OCI-LY7 (cell line): ENCODE measurements around the gene GRIA1. TPM values are rescaled to one million over a fixed set of nuclear protein-coding genes. Genes with fewer than 3 reads are reported as not detected.

ENCODE experiments used
- BruUV-seq: library from RNA; stranded (reverse); fragments of 400-500 nt; replicated peaks from 2 replicates; lab custom pipeline; 2021; lab: Mats Ljungman, UMichigan
- CTCF ChIA-PET: fragments of 300-600 bp; sonication (Branson Sonifier 250); formaldehyde crosslinking; loops from one replicate; lab custom pipeline; 2022; ENCODE audit warnings: antibody characterized with exemption; ENCODE audit not compliant: unreplicated experiment; lab: Charles Lee
- POLR2A ChIA-PET: fragments of 300-600 bp; sonication (Branson Sonifier 250); formaldehyde crosslinking; loops from one replicate; lab custom pipeline; 2022; ENCODE audit warnings: antibody characterized with exemption; lab: Charles Lee
- DNase-seq: peaks from one replicate; pipeline ENCODE4 v3.0.0-alpha.2; 2015; ENCODE audit warnings: low spot score
- H2AFZ ChIP-seq: fragments of 200-600 bp; sonication (generic), shearing (Covaris generic); 2 replicates; pipeline ENCODE4 v1.6.1; 2014; ENCODE audit warnings: mild to moderate bottlenecking, antibody characterized with exemption, low read length, moderate library complexity
- H3K27ac ChIP-seq: fragments of 200-600 bp; sonication (generic); 2 replicates; pipeline ENCODE4 v1.5.1; 2014; ENCODE audit warnings: mixed run types, low read depth, mild to moderate bottlenecking, moderate library complexity, low read length, inconsistent platforms; ENCODE audit not compliant: poor library complexity, severe bottlenecking
- H3K36me3 ChIP-seq: fragments of 200-600 bp; sonication (generic); 2 replicates; pipeline ENCODE4 v1.6.1; 2014; ENCODE audit warnings: mild to moderate bottlenecking, antibody characterized with exemption, low read length, moderate library complexity, mixed read lengths; ENCODE audit not compliant: insufficient read depth
- H3K4me1 ChIP-seq: fragments of 200-600 bp; sonication (generic); 2 replicates; pipeline ENCODE4 v1.5.1; 2014; ENCODE audit warnings: mild to moderate bottlenecking, low read length; ENCODE audit not compliant: insufficient read depth, poor library complexity, severe bottlenecking
- H3K4me2 ChIP-seq: fragments of 200-600 bp; sonication (generic); 2 replicates; pipeline ENCODE4 v1.6.1; 2014; ENCODE audit warnings: mild to moderate bottlenecking, low read length
- H3K4me3 ChIP-seq: fragments of 200-600 bp; sonication (generic); 2 replicates; pipeline ENCODE4 v1.5.1; 2014; ENCODE audit warnings: mild to moderate bottlenecking, low read depth, low read length; ENCODE audit not compliant: poor library complexity, severe bottlenecking
- H3K79me2 ChIP-seq: fragments of 200-600 bp; sonication (generic); 2 replicates; pipeline ENCODE4 v1.6.1; 2016; ENCODE audit warnings: low read depth, mild to moderate bottlenecking, low read length, moderate library complexity, mixed read lengths; ENCODE audit not compliant: insufficient read depth
- H3K9me2 ChIP-seq: fragments of 200-600 bp; sonication (generic); 2 replicates; pipeline ENCODE4 v1.6.1; 2016; ENCODE audit warnings: mild to moderate bottlenecking, low read length, mixed read lengths; ENCODE audit not compliant: insufficient read depth
- H3K9me3 ChIP-seq: fragments of 200-600 bp; sonication (generic); 2 replicates; pipeline ENCODE4 v1.6.1; 2014; ENCODE audit warnings: mild to moderate bottlenecking, mixed run types, low read length, mixed read lengths
- H4K20me1 ChIP-seq: fragments of 200-600 bp; sonication (generic); 2 replicates; pipeline ENCODE4 v1.6.1; 2014; ENCODE audit warnings: mild to moderate bottlenecking, antibody characterized with exemption, low read length, moderate library complexity, mixed read lengths; ENCODE audit not compliant: insufficient read depth
- EZH2phosphoT487 ChIP-seq: fragments of 200-600 bp; sonication (generic); IDR thresholded peaks from 2 replicates; pipeline ENCODE4 v1.6.1; 2018; ENCODE audit warnings: low read depth, borderline replicate concordance, mild to moderate bottlenecking, mixed run types, antibody characterized with exemption, low read length, moderate library complexity, mixed read lengths
- intact Hi-C: fragments of 100-400 bp; cut with micrococcal nuclease; formaldehyde crosslinking; loops from one replicate; pipeline ENCODE4 v1.10.0; 2022; ENCODE audit not compliant: unreplicated experiment
- total RNA-seq, 2 experiments: library from RNA; depleted of rRNA in 1 of 2; stranded (reverse); fragments of >200 nt in 1 of 2; shearing (Covaris generic) in 1 of 2; gene quantifications; 2 replicates each; pipeline ENCODE4 v1.2.3, GENCODE V29; 2014 to 2022
- TF ChIP-seq, protein P1 (sequence below): fragments of 200-600 bp; sonication (generic); conservative IDR thresholded peaks from 2 replicates; pipeline ENCODE4 v1.5.1; 2014; ENCODE audit warnings: mild to moderate bottlenecking, antibody characterized with exemption, low read length, moderate library complexity, mixed read lengths

The GRIA1 gene
- total RNA-seq, 2 experiments from 2014 or later: not detected

- H3K27ac ChIP-seq: no peak overlapping the region
- no peak overlapping the region for H2AFZ ChIP-seq
- no peaks in the 10 kb centered on the region for H4K20me1 ChIP-seq
- no peaks in the 10 kb centered on the region for H3K79me2 ChIP-seq
- intact Hi-C loops: loop anchor here (10.0 kb wide), 1 partner anchor 576 kb away; no protein-coding TSS in a partner anchor
- ChIA-PET POLR2A (no interaction called here), CTCF (no interaction called here)
- no peak for DNase-seq
- no peaks in the 10 kb centered on the region for H3K36me3 ChIP-seq
- no peaks in the 10 kb centered on the region for H3K9me2 ChIP-seq
- H3K9me3 ChIP-seq: no peaks in the 10 kb centered on the region
- TF ChIP-seq EZH2phosphoT487: no peak
- TF ChIP-seq, protein P1, sequence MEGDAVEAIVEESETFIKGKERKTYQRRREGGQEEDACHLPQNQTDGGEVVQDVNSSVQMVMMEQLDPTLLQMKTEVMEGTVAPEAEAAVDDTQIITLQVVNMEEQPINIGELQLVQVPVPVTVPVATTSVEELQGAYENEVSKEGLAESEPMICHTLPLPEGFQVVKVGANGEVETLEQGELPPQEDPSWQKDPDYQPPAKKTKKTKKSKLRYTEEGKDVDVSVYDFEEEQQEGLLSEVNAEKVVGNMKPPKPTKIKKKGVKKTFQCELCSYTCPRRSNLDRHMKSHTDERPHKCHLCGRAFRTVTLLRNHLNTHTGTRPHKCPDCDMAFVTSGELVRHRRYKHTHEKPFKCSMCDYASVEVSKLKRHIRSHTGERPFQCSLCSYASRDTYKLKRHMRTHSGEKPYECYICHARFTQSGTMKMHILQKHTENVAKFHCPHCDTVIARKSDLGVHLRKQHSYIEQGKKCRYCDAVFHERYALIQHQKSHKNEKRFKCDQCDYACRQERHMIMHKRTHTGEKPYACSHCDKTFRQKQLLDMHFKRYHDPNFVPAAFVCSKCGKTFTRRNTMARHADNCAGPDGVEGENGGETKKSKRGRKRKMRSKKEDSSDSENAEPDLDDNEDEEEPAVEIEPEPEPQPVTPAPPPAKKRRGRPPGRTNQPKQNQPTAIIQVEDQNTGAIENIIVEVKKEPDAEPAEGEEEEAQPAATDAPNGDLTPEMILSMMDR: no peak
- H3K4me2 ChIP-seq: no peak overlapping the region
- no peaks in the 10 kb centered on the region for H3K4me1 ChIP-seq
- no TSS peak for BruUV-seq
- no peak overlapping the region for H3K4me3 ChIP-seq
Observed at GRCh38 chr5:153751251-153751650, 260.8 kb downstream of the GRIA1 start.

- no peak overlapping the region for H3K4me3 ChIP-seq
- H3K4me1 ChIP-seq: no peaks in the 10 kb centered on the region
- H2AFZ ChIP-seq: no peak overlapping the region
- H3K36me3 ChIP-seq: no peaks in the 10 kb centered on the region
- H3K9me2 ChIP-seq: no peaks in the 10 kb centered on the region
- no peak overlapping the region for H3K27ac ChIP-seq
- BruUV-seq: no TSS peak
- H4K20me1 ChIP-seq: no peaks in the 10 kb centered on the region
- no peak overlapping the region for H3K4me2 ChIP-seq
- ChIA-PET POLR2A (interaction anchor here (0.7 kb wide), 1 partner anchor 116 kb away, joined by 3 read pairs; no protein-coding TSS in a partner anchor), CTCF (no interaction called here)
- TF ChIP-seq EZH2phosphoT487: no peak
- TF ChIP-seq, protein P1: no peak
- DNase-seq: no peak
- no peaks in the 10 kb centered on the region for H3K9me3 ChIP-seq
- intact Hi-C loops: loop anchor here (10.0 kb wide), 1 partner anchor 578 kb away; no protein-coding TSS in a partner anchor
- no peaks in the 10 kb centered on the region for H3K79me2 ChIP-seq
Observed at GRCh38 chr5:153752890-153753289, 262.4 kb downstream of the GRIA1 start.

- intact Hi-C loops: loop anchor here (10.0 kb wide), 1 partner anchor 579 kb away; no protein-coding TSS in a partner anchor
- ChIA-PET POLR2A (interaction anchor here (0.7 kb wide), 2 partner anchors 15 to 115 kb away, joined by 3 read pairs; no protein-coding TSS in a partner anchor), CTCF (no interaction called here)
- no peaks in the 10 kb centered on the region for H3K36me3 ChIP-seq
- no peak for DNase-seq
- H3K79me2 ChIP-seq: no peaks in the 10 kb centered on the region
- no peaks in the 10 kb centered on the region for H3K9me3 ChIP-seq
- TF ChIP-seq EZH2phosphoT487: no peak
- TF ChIP-seq, protein P1: no peak
- H3K9me2 ChIP-seq: no peaks in the 10 kb centered on the region
- no peak overlapping the region for H2AFZ ChIP-seq
- BruUV-seq: no TSS peak
- H3K27ac ChIP-seq: no peak overlapping the region
- no peak overlapping the region for H3K4me2 ChIP-seq
- no peaks in the 10 kb centered on the region for H3K4me1 ChIP-seq
- no peaks in the 10 kb centered on the region for H4K20me1 ChIP-seq
- H3K4me3 ChIP-seq: no peak overlapping the region
Observed at GRCh38 chr5:153753645-153754432, 263.4 kb downstream of the GRIA1 start.
